Stimulated activated CD8-positive, alpha-beta memory T cell treated with anti-CD3 and anti-CD28 coated beads, Interleukin-15, amount 100 ng/mL, for 1 hour (primary cell): Measurements from ENCODE around the gene ADARB2.

Experiments used
- DNase-seq: peaks from one replicate; pipeline ENCODE4 v3.0.0-alpha.2; 2020; ENCODE audit warnings: low read depth

Gene ADARB2

DNA sequence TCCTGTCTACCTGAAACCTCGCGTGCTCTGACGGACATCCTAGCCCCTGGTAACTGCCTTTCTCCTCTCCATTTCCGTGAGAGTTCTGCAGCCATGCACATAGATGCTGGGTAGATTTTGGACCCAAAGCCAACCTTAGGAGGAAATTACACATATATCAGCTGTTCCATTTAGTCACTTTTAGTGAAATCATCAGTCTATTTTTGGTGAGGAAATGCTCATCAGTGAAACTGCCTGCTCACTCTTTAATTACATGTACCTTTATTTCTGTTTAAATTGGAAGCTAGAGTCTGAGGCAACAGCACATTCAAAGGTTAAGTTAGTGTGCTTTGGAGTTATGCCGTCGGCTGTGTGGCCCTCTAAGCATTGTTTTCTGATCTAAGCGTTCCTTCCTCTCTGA lies 449.8 kb downstream of the ADARB2 start:
- no peak for DNase-seq

DNA sequence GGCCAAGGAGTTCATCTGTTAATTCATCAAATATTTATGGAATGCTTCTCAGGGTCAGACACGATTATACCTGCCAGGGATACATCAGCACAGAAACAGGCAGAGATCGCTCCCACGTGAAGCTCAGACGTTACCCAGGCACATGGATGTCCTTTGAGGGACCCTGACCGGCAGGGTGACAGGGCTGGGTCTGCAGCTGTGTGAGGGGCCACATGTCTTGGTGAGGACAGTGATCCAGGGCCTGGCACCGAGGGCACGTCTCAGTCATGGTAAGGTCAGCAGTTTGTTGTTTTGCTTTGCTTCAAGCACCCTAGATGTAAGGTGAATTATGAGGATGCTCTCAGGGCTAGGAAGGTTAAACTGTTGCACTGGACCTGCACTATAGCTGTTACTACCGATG lies 453.2 kb downstream of the ADARB2 start:
- no peak for DNase-seq

DNA sequence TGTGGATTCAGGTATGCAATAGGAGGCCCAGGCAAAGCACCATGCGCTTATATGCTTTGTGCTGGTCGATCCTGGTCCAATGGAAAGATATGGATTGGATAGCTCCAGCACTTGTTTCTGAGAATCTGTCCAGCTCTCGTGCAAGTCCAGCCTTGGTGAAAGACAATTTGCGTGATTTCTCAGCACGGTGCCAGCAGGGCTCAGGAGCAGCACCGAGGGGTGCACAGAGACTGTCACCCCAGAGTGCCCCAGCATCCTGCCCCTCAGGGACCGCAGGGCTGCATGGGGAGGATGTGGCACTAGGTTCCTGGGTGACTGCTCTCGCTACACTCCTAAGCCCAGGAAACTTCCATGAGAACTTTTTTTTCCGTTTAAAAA lies 455.9 kb downstream of the ADARB2 start:
- no peak for DNase-seq

DNA sequence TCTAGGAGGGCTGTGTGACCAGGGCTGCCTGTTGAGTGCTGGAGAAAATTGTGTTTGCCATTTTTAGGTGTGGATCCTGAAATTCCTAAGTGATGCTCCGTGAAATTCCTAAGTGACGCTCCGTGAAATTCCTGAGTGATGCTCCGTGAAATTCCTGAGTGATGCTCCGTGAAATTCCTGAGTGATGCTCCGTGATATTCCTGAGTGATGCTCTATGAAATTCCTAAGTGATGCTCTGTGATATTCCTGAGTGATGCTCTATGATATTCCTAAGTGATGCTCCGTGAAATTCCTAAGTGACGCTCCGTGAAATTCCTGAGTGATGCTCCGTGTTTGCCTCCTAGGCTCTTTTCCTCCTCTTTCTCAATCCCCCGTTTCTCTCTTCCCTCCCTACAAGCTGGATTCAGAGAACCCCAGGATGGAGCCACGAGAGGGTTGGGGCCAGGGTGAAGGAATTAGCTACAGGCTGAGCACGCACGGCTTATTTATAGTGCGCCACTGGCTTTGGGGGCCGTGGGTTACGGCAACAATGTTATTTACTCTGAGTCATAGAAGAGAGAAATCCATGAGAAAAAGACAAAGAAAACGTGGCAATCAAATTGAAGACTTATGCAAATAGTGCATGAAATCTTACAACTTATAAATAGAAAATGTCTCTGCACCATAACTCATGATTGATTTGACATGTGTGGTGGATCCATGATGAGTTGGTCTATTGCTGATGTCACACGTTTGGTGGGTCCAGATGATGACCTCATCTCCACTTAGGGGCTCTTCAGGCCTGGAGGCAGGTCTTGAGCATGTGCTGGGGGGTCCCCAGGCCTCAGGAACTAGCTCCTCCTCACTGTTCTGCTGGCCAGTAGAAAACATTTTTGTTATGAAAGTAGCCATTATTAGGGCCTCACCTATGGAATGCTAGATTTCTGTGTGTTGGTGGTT lies 456.6 kb downstream of the ADARB2 start:
- DNase-seq, result no peak

DNA sequence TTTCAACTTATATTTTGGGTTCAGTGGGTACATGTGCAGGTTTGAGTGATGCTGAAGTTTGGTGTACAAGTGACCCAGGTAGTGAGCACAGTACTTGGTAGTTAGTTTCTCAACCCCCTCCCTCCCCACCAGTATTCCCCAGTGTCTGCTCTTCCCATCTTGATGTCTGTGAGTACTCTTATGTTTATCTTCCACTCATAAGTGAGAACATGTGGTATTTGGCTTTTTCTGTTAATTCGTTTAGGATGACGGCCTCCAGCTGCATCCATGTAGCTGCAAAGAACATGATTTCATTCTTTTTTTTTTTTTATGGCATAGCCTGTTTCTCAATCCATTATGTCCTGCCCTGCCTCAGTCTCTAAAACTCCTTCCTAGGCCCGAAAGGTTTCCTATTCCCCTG lies 459.0 kb downstream of the ADARB2 start:
- no peak for DNase-seq

DNA sequence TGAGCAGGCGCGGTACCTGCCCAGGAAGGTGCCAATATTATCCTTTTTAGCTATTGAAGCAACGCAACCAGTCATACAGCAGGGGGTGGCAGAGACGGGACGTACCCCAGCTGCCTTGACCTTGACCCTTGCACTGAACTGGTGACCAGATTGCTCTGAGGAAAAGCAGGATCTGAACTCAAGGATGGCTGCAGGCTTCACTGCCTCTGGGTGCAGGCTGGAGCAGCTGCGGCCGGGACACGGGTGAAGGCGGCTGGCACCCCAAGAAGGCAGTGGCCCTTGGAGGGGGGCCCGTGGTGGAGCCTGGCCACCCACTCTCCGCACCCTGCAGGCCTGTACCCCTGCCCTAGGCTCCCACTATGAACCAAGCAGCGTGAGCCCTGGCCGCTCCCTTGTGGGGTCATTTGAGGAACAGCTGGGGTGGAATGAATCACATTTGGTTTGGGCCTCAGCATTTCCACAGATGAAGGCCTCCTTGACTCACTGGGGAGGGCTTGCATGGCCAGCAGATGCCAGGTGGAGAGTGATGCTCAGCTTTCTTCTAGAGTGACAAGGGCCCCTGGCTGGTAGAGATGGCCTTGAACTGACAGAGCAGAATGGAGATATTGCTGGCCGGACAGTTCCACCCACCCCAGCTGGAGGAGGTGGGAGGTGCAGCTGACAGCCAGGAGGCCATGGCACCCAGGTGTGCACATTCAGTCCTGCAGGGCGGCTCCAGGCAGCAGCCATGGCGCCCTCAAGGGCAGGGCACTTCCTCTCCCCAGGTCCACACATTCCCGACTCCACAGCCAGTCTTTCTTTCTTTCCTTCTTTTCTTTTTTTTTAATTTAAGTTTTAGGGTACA lies 462.4 kb downstream of the ADARB2 start:
- DNase-seq, result no peak

DNA sequence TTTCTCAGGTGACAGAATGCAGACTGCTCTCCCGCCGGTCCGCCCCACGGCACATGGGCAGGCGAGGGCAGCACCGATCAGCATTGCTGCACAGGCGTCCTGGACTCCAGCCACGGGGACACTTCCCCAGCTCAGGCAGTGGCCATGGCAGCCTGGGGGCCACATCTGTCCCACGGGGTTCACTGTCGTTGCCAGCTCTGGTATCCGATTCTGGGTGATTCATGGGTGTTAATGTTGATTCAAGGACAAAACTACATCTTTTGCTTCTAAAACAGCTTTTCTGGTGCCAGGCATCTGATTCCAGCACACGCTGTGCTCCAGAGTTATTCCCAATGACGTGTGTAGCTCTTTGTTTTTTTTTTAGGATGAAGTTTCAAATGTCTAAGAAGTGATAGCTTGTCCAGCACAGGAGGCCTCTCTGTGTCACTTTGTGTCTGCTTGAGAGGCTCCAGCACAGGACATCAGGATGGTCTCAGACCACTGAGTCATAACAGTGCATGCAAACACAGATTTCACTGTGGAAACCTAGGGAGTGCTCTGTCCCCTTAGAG lies 463.1 kb downstream of the ADARB2 start:
- no peak for DNase-seq

DNA sequence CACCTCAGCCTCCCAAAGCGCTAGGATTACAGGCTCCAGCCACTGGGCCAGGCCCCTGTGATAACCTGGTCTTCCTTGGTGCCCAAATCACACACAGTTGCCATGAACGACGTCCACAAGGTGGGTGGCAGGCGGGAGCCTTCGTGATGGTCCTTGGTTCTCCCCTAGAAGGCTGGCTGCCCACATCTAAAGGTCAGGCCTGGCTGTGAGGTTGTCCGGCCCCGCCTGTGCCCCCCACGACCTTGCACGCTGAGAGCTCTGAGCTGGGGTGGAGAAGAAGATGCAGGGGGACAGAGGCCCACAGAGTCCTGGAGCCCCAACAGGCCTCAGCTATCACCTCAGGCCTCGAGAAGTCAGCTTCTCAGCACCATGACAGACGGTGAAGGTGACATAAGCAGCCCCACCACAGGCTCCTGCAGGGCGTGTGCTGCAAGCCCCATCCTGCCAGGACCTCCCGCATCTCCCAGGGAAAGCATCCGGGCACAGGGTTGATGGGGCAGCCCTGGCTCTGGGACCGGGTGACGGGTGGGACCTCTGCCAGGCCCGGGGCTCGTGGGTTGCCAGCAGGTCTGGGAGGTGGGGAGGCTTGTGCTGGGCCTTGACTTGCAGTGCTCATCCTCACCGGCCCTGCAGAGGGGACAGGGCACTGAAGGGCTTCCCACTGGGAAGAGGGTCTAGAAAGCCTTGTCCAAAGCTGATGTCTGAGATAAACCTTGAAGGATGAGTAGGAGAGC lies 463.8 kb downstream of the ADARB2 start:
- no peak for DNase-seq

DNA sequence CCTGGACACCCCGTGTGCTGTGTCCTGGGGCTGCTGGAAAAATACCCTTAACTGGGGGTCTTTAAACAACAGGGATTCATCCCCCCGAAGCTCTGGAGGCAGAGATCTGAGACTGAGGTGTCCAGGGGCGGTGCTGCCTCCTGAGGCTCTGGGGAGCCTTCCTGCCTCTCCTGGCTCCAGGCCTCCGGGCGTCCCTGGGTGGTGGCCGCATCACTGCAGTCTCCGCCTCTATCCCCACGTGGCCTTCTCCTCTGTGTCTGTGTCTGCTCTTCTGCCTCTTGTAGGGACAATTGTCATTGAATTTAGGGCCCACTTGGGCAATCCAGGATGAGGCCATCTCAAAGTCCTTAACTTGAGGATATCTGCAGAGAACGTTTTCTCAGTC lies 464.6 kb downstream of the ADARB2 start:
- DNase-seq, result no peak

DNA sequence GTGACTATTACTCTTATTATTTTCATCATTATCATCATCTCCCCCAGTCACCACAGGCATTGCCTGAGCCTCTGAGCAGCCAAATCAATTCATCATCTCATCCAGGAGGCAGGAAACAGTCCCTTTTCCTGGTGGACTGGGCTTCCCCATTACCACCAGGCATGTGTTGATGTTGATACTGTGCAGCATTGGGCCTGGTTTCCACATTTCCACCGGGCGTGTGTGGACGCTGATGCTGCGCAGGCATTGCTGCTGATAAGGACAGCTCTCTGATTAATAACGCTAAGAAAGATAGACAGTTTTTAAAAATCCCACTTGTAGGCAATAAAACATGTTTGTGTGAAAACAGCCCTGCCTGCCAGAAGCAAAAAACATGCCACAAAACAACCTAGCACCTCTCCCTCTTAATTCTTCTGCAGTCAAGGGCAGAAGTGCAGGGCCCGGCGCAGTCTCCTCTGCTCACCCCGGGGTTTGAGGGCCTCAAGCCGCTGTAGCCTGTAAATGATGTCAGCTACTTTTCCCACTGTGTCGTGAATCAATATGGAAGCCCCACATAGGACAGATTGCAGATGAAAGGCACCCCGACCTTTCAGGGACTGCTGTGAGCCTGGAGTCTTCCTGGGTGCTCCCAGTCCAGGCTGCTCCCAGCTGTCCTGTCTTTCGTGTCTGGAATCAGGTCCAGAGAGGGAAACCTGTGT lies 465.1 kb downstream of the ADARB2 start:
- no peak for DNase-seq

DNA sequence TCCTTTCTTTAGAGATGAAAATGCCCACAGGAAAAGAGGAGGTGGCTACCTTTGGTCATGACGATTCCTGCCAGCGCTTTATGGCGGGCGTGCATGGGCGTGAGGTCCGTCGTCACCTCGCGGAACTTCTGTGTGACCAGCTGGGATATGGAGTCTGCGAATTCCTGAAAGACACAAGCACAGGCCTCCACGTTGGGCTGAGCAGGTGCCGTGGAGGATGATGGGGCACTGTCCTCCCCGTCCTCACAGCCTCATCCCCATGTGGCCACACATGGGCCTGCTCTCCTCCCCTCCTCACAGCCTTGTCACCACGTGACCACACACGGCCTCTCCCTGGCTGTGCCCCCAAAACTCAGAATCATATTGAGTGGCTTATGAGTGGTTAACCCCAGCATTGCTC lies 466.4 kb downstream of the ADARB2 start:
- DNase-seq, result no peak

DNA sequence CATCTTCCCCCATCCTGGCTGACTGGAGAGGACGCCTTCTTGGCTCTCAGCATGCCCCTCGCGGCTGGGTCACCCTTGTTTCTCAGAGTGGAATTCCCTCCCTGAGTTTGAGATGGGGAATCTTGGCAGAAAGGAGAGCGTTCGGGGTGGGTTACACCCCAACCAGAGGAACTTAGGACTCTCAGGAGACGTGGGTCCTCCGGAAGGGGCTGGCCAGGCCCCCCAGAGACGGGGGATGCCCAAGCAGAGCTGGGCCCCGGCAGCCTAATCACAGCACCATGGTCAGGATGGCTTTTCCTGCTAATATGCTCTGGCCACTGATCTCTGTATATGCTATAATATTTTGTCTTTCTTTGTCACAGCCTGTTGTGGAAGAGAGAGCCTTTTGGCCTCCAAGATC lies 466.8 kb downstream of the ADARB2 start:
- DNase-seq, result no peak

DNA sequence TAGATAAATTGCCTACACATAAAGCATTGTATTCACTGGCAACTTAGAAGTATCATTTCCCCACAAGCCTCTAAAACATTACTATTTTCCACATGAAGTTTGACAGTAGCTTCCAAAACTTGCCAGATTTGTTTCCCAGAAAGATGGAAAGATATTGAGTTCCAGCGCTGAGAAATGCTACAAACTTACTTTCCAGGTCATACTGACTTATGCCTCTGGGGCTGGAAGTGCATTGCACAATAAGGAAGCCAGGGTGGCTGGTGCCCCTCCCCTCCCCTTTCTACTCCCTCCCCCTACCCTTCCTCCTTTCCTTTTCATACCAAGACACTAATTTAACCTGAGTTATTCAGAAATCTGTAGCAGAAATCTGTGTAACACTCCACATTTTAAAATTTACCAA lies 468.5 kb downstream of the ADARB2 start:
- DNase-seq, result no peak

DNA sequence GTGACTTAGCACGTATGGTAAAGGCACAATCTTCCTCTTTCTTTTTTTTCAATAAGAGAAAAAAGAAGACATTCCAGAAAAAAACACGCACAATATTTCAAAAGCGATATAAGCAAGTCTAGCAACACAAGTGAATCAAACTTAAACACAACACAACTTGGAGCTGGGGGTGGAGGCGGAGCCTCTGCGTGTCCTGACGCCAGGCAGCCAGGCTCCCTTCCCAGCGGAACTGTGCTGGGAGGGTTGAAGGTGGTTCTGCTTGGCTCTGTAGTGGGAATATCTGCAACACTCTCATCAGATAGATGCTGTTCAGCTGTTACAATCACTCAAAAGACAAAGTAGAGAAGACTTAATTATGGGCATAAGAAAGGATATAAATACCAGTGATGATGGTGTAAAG lies 469.8 kb downstream of the ADARB2 start:
- DNase-seq, result no peak

DNA sequence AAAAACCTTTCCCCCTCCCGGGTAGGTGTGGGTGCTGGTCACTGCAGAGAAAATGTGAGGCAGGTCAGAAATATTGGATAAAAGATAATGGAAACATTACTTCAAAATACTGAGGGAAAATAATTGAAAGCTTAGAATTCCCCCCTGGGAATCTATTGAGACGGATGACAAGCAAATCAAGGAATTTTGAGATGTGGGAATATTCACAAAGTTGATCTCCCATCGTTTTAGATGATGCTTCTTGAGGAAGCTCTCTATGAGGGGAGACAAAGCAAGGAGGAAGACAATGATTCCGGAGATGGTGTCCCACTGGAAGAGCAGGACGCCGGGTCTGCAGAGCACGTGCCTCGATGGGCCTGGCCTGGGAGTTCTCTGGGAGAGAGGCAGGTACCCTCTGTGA lies 470.2 kb downstream of the ADARB2 start:
- no peak for DNase-seq

DNA sequence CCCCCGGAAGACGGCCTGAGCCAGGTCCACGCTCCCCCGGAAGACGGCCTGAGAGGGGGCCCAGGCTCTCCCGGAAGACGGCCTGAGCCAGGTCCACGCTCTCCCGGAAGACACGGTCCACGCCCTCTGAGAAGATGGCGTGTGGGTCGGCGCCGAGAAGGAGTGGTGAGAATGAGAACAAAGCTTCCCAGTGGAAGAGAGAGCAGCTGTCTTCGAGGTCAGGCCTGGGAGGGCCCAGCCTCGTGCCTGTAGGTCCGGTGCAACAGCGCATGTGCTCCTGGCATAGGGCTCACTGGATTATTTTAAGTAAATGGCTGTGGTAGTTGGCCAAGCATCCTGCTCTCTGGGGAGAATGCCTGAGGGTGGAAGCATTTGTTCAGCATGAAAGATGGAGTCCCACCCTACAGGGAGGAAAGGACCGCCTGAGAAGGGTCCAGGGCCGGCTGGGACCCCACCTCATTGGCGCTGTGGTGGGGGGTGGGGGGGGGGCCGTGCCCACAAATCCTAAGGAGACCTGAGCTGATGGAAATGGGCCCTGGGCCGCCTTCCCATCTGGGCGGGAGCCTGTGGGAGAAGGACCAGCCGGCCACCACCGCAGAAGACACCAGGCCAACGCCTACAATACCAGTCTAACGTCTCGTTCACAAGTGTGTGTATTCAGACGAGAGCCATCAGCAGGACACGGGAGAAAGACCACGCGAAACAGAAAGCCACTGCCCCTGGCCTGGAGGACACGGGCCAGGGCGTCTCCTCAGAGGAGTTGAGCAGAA lies 471.1 kb downstream of the ADARB2 start:
- no peak for DNase-seq

DNA sequence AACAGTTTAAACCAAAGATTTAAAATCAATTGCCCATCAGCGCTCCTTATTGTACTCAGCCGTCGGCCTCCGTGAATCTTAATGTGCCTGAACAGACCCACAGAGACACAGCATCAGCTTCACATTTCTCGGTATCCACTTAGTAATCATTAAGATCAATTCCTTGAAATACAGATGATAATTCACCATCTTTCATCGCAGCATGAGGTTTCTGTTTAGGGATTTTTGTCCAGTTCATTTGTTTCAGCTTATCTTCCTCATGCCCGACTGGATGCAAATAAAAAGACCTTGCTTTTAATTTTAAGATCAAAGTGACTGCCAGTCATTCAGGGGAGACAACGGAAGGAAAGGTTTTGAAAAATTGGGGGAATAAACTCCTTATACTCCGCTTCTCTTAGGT lies 473.3 kb downstream of the ADARB2 start:
- no peak for DNase-seq

DNA sequence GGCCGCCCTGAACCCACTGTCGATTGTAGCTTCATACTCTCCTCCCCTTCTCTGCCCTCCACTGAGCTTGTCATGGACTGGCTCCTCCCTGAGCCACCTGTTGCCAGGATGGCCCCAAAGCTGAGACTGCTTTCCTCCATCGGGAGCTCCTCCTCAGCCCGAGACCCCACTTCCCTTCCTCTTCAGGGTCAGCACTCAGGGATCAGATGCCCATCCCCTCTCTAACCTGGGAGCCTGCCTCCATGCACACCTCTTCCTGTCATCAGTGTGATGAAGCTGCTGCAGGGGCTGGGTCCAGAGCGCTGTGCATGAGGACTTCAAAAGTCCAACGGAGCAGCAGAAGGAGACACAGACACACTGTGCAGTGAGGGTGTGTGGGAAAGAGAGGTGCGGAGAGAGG lies 480.1 kb downstream of the ADARB2 start:
- DNase-seq, result no peak

DNA sequence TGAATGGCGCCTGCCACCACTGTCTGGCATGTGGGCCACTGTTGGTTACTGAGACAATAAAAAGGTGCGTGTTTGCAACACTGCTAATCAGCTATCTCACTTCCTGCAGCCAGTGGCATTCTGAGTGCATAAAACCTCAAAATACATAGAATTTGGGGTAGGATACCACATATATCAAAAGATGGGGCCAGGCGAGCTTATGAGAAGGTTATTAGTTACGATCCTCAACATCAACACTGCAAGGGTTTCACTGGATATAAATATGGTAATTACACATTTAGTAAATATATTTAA lies 480.9 kb downstream of the ADARB2 start:
- no peak for DNase-seq

DNA sequence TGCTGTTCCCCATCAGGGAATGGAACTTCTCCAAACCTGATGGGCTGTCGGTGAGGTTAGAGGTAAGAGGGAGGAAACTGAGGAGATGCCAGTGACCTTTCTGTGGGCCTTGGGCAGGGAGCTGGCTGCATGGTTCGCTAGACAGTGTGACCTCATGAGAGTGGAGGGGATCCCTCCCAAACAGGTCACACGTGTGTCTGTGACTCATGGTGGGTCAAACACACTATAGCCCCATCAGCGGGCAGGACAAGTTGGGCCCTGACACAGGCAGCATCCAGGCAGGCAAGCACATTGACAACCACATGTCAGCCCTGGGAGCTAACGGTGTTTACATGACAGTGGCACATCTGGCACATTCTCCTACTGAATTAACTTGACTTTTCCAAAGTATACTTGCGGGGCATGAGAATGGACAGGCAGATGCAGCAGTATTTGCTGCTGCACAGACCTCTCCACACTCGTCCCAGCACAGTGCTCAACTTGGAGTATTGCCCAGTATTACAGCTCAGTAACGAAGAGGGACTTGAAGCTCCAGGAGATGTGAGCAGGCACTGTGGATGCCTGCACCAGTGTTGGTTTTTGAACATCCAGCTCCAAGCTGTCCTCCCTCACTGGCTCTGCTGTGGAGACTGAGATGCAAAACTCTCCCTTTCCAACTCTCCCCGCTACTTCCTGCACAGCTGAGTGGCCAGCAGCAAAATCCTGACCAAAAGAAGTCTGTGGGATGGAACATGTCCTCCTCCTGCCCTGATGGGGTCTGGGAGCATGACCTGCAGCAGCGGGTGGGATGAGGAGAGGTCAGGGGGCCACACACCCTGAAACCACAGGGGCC lies 481.5 kb downstream of the ADARB2 start:
- no peak for DNase-seq
